Right atrium auricular region (tissue), 2 donors: ENCODE measurements around the gene GPR183. TPM values are rescaled to one million over a fixed set of nuclear protein-coding genes. Genes with fewer than 3 reads are reported as not detected.

ENCODE experiments used
- DNase-seq: peaks from one replicate; pipeline ENCODE4 v3.0.0-alpha.2; 2019; ENCODE audit warnings: low spot score
- H3K27ac ChIP-seq, 2 donors: fragments of 200-600 bp; sonication (generic); 1 replicate in 1 of 2; 2 replicates in 1 of 2; pipeline ENCODE4 v1.5.1; 2016 to 2019
- H3K27me3 ChIP-seq, 2 donors: fragments of 200-600 bp; sonication (generic); one replicate each; pipeline versions ENCODE4 v1.5.1 to v1.6.0; 2017 to 2019
- H3K36me3 ChIP-seq: fragments of 200-600 bp; sonication (generic); one replicate; pipeline ENCODE4 v1.5.1; 2016
- H3K4me1 ChIP-seq, 2 donors: fragments of 200-600 bp; sonication (generic); one replicate each; pipeline versions ENCODE4 v1.5.1 to v1.6.0; 2017 to 2019
- H3K4me3 ChIP-seq, 2 donors: fragments of 200-600 bp; sonication (generic); 1 replicate in 1 of 2; 2 replicates in 1 of 2; pipeline ENCODE4 v1.5.1; 2017 to 2019; ENCODE audit warnings: mild to moderate bottlenecking in 1 of 2, moderate library complexity in 1 of 2
- H3K9me3 ChIP-seq, 2 donors: fragments of 200-600 bp; sonication (generic); one replicate each; pipeline ENCODE4 v1.5.1; 2019
- total RNA-seq, 2 donors: library from RNA; depleted of rRNA; stranded (reverse); fragments of >200 nt; gene quantifications; one replicate each; pipeline ENCODE4 v1.1.0, GENCODE V29; 2016
- TF ChIP-seq, protein P1 (sequence below), 2 donors: fragments of 200-600 bp; sonication (generic); IDR thresholded peaks; one replicate each; pipeline ENCODE4 v1.5.1; 2019; ENCODE audit warnings: antibody characterized with exemption in 2 of 2

GPR183 gene
- total RNA-seq, 2 donors from 2014 or later, result 7.6 to 13.3 TPM

- DNase-seq, result no peak
- Histone ChIP-seq H3K4me1 (no peaks in the 10 kb centered on the region), H3K27ac (no peak overlapping the region), H3K27me3 (no peaks in the 10 kb centered on the region), H3K36me3 (peaks cover 10% of the 10 kb centered on the region), H3K4me3 (no peak overlapping the region), H3K9me3 (no peaks in the 10 kb centered on the region)
- TF ChIP-seq, protein P1, sequence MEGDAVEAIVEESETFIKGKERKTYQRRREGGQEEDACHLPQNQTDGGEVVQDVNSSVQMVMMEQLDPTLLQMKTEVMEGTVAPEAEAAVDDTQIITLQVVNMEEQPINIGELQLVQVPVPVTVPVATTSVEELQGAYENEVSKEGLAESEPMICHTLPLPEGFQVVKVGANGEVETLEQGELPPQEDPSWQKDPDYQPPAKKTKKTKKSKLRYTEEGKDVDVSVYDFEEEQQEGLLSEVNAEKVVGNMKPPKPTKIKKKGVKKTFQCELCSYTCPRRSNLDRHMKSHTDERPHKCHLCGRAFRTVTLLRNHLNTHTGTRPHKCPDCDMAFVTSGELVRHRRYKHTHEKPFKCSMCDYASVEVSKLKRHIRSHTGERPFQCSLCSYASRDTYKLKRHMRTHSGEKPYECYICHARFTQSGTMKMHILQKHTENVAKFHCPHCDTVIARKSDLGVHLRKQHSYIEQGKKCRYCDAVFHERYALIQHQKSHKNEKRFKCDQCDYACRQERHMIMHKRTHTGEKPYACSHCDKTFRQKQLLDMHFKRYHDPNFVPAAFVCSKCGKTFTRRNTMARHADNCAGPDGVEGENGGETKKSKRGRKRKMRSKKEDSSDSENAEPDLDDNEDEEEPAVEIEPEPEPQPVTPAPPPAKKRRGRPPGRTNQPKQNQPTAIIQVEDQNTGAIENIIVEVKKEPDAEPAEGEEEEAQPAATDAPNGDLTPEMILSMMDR (IDR thresholded peaks at IDR 0.05), result no peak
Measured at GRCh38 chr13:99296398-99296797, 10.8 kb downstream of the GPR183 start.

DNA sequence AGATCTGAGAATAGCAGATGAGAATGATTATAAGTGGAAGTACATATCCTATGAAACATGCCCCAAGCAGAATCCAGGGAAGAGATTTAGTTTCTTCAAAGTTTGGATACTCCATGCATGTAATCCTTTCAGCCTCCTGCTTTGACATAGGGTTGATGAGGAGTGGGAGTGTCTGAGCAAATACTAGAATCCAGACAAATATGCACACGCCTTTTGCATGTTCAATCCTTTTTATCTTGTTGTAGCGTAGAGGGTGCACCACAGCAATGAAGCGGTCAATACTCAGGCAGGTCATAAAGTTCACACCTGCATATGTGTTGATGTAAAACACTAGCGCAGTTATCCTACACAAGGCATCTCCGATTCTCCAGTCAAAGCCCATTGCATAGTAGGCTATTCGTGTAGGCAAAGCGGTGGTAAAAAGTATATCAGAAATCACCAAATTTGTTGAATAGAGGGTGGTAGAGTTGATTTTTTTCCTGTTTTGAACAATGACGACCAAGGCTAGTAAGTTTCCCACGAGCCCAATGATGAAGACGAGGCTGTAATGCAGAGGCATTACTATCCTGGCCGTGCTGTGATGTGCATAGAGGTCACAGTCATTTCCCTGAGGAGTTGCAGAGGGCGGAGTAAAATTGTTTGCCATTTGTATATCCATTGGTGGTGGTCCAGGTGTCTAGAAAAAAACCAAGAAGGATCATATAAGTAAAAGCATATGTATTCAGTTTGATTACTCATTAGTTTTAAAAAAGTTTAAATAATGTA lies 11.5 kb downstream of the GPR183 start:
- TF ChIP-seq, protein P1 (IDR thresholded peaks at IDR 0.05), result no peak
- no peaks in the 10 kb centered on the region for H3K4me1 ChIP-seq
- no peak overlapping the region for H3K27ac ChIP-seq
- peaks cover 10% of the 10 kb centered on the region for H3K36me3 ChIP-seq
- no peak overlapping the region for H3K4me3 ChIP-seq
- no peaks in the 10 kb centered on the region for H3K9me3 ChIP-seq
- H3K27me3 ChIP-seq, result no peaks in the 10 kb centered on the region
- no peak for DNase-seq

GRCh38 chr13:99294958-99295357 lies 12.2 kb downstream of the GPR183 start:
- DNase-seq, result no peak
- Histone ChIP-seq H3K4me1 (no peaks in the 10 kb centered on the region), H3K36me3 (peaks cover 10% of the 10 kb centered on the region), H3K27ac (no peak overlapping the region), H3K9me3 (no peaks in the 10 kb centered on the region), H3K27me3 (no peaks in the 10 kb centered on the region), H3K4me3 (no peak overlapping the region)
- TF ChIP-seq, protein P1 (IDR thresholded peaks at IDR 0.05), result no peak

DNA sequence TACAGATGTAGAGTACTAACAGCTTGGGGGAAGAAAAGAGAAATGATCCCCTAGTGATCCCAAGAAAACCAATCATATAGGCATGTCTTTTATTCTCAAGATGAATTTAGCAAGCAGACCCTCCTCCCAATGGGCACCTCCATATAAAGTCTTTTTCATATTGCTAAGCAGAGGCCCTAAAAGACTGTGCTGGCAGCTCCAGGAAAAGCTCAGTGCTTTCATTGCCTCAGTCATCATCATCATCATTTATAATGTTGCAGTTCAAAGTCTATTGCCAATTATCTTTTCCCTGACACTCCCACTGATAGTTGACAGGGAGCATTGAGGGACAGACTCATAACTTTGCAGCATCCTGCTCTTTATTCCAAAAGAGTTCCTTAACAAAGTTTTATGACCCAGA lies 13.0 kb downstream of the GPR183 start:
- TF ChIP-seq, protein P1 (IDR thresholded peaks at IDR 0.05), result no peak
- no peak for DNase-seq
- no peaks in the 10 kb centered on the region for H3K4me1 ChIP-seq
- H3K4me3 ChIP-seq, result no peak overlapping the region
- H3K27ac ChIP-seq, result no peak overlapping the region
- H3K27me3 ChIP-seq, result no peaks in the 10 kb centered on the region
- H3K36me3 ChIP-seq, result peaks cover 10% of the 10 kb centered on the region
- H3K9me3 ChIP-seq, result no peaks in the 10 kb centered on the region

- Histone ChIP-seq H3K4me1 (peaks cover 0 to 5% of the 10 kb centered on the region in 2 donors), H3K27ac (no peak overlapping the region), H3K4me3 (no peak overlapping the region), H3K36me3 (peaks cover 10% of the 10 kb centered on the region), H3K27me3 (no peaks in the 10 kb centered on the region), H3K9me3 (no peaks in the 10 kb centered on the region)
- no peak for DNase-seq
- TF ChIP-seq, protein P1 (IDR thresholded peaks at IDR 0.05), result no peak
Measured at GRCh38 chr13:99293178-99293577, 14.0 kb downstream of the GPR183 start.

- Histone ChIP-seq H3K27me3 (no peaks in the 10 kb centered on the region), H3K9me3 (no peaks in the 10 kb centered on the region), H3K36me3 (peaks cover 10% of the 10 kb centered on the region), H3K4me3 (no peak overlapping the region), H3K4me1 (peaks cover 0 to 25% of the 10 kb centered on the region in 2 donors), H3K27ac (no peak overlapping the region)
- TF ChIP-seq, protein P1 (IDR thresholded peaks at IDR 0.05), result no peak
- DNase-seq, result no peak
Measured at GRCh38 chr13:99290894-99291293, 16.3 kb downstream of the GPR183 start.
